ENCODE results near the gene HIPK2.

GRCh38 chr7:139589474-139589873 lies 188.3 kb downstream of the HIPK2 start:
- TF ChIP-seq GATA2 (IDR thresholded peaks at IDR 0.05; ENCODE audit: low read depth, low read length) (no peak), GATA3 (IDR thresholded peaks at IDR 0.05; ENCODE audit: low read depth, low read length) (no peak)
